Measurements from ENCODE around the gene CANX.

GRCh38 chr5:179734536-179735164 is 35.9 kb downstream of the CANX start:
- TF ChIP-seq, protein P1, sequence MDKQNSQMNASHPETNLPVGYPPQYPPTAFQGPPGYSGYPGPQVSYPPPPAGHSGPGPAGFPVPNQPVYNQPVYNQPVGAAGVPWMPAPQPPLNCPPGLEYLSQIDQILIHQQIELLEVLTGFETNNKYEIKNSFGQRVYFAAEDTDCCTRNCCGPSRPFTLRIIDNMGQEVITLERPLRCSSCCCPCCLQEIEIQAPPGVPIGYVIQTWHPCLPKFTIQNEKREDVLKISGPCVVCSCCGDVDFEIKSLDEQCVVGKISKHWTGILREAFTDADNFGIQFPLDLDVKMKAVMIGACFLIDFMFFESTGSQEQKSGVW (CRISPR knock-in tag; IDR thresholded peaks at IDR 0.05; ENCODE audit: borderline replicate concordance): no peak
- TF ChIP-seq ZKSCAN5 (CRISPR knock-in tag; IDR thresholded peaks at IDR 0.05): no peak
- TF ChIP-seq, protein P2, sequence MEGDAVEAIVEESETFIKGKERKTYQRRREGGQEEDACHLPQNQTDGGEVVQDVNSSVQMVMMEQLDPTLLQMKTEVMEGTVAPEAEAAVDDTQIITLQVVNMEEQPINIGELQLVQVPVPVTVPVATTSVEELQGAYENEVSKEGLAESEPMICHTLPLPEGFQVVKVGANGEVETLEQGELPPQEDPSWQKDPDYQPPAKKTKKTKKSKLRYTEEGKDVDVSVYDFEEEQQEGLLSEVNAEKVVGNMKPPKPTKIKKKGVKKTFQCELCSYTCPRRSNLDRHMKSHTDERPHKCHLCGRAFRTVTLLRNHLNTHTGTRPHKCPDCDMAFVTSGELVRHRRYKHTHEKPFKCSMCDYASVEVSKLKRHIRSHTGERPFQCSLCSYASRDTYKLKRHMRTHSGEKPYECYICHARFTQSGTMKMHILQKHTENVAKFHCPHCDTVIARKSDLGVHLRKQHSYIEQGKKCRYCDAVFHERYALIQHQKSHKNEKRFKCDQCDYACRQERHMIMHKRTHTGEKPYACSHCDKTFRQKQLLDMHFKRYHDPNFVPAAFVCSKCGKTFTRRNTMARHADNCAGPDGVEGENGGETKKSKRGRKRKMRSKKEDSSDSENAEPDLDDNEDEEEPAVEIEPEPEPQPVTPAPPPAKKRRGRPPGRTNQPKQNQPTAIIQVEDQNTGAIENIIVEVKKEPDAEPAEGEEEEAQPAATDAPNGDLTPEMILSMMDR (CRISPR knock-in tag; IDR thresholded peaks at IDR 0.05): no peak
- TF ChIP-seq PAX8 (CRISPR knock-in tag; IDR thresholded peaks at IDR 0.05; ENCODE audit: borderline replicate concordance): no peak

All from HepG2 (cell line).